Transverse colon (tissue), 4 donors: Measurements from ENCODE around the gene BBX. TPM values are rescaled to one million over a fixed set of nuclear protein-coding genes. Genes with fewer than 3 reads are reported as not detected.

Experiments used
- DNase-seq: peaks from one replicate; pipeline ENCODE4 v3.0.0-alpha.2; 2019
- H3K27ac ChIP-seq, 4 donors: fragments of 200-600 bp; sonication (generic); 2 replicates each; pipeline ENCODE4 v1.5.1; 2016 to 2018; ENCODE audit warnings: inconsistent platforms in 4 of 4
- H3K27me3 ChIP-seq: fragments of 200-600 bp; sonication (generic); 2 replicates; pipeline ENCODE4 v1.5.1; 2017; ENCODE audit warnings: inconsistent platforms
- H3K36me3 ChIP-seq, 4 donors: fragments of 200-600 bp; sonication (generic); 2 replicates each; pipeline ENCODE4 v1.5.1; 2017 to 2019; ENCODE audit warnings: inconsistent platforms in 4 of 4
- H3K4me1 ChIP-seq, 4 donors: fragments of 200-600 bp; sonication (generic); 2 replicates each; pipeline ENCODE4 v1.5.1; 2017 to 2020; ENCODE audit warnings: inconsistent platforms in 4 of 4
- H3K4me3 ChIP-seq, 4 donors: fragments of 200-600 bp; sonication (generic); 1 replicate in 1 of 4; 2 replicates in 3 of 4; pipeline versions ENCODE4 v1.5.1 to v1.6.1; 2017 to 2019; ENCODE audit warnings: inconsistent platforms in 4 of 4
- H3K9me3 ChIP-seq, 2 donors: fragments of 200-600 bp; sonication (generic); 2 replicates each; pipeline ENCODE4 v1.5.1; 2017 to 2019; ENCODE audit warnings: inconsistent platforms in 2 of 2
- EP300 ChIP-seq: sonication (generic); formaldehyde crosslinking; IDR thresholded peaks from one replicate; pipeline ENCODE4 v1.6.1; 2017; ENCODE audit warnings: antibody characterized with exemption, low read depth
- POLR2A ChIP-seq: fragments of 450-650 bp; IDR thresholded peaks from one replicate; pipeline ENCODE4 v1.6.1; 2016; ENCODE audit warnings: antibody characterized with exemption, mild to moderate bottlenecking, moderate library complexity
- POLR2AphosphoS5 ChIP-seq, 3 donors: sonication (generic); formaldehyde crosslinking; IDR thresholded peaks; one replicate each; pipeline ENCODE4 v1.6.1; 2016; ENCODE audit warnings: antibody characterized with exemption in 3 of 3
- WGBS, 2 donors: methylation state at CpG; one replicate each; pipeline ENCODE4 v1.1.5; 2018; ENCODE audit warnings: low coverage in 1 of 2; 5-methylcytosine and 5-hydroxymethylcytosine counted together
- in situ Hi-C, 4 donors: fragments of 200-750 bp; cut with MboI; loops; one replicate each; pipeline versions ENCODE4 v1.15.0 to v1.15.1; 2017; ENCODE audit warnings: low sequenced_read_pairs in 3 of 4, low pct_ligation_motif_present in 1 of 4, low pct_unique_long_range_greater_than_20kb in 1 of 4
- intact Hi-C: fragments of 100-400 bp; cut with DNase I; formaldehyde crosslinking; loops from one replicate; pipeline ENCODE4 v1.15.1; 2023; ENCODE audit warnings: low total_unique reads
- total RNA-seq, 4 donors: library from RNA; depleted of rRNA; stranded (reverse); fragments of >200 nt; gene quantifications; one replicate each; pipeline ENCODE4 v1.1.0, GENCODE V29; 2016
- TF ChIP-seq, protein P1 (sequence below), 5 experiments: fragments of 200-600 bp in 3 of 5; fragments of 450-650 bp in 2 of 5; sonication (generic) in 3 of 5; IDR thresholded peaks; 1 replicate in 2 of 5; 2 replicates in 3 of 5; pipeline ENCODE4 v1.5.1; 2016 to 2017; ENCODE audit warnings: antibody characterized with exemption in 5 of 5, inconsistent platforms in 3 of 5, mild to moderate bottlenecking in 2 of 5, moderate library complexity in 1 of 5

BBX gene
- total RNA-seq, 4 donors from 2014 or later, result 22.5 to 39.6 (median 33.1) TPM

DNA sequence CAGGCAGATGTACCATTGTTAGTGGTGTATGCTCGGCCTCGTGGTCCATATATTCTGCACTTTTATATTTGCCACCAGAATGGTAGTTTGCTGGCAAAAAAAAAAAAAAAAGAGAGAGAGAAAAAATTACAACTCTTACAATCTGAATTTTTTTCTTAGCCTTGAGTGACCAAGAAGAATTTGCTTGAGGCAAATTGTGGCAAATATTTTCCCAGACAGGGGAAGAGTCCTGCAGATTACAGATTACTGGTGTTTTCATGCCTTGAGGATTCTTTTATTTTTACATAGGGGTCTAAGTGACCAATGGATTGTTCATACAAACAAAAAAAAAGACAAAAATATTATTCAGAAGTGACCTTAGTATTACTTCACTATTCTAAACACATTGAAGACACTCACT lies 283.3 kb downstream of the BBX start:
- TF ChIP-seq EP300, result no peak
- no peak for TF ChIP-seq POLR2A
- TF ChIP-seq, protein P1, sequence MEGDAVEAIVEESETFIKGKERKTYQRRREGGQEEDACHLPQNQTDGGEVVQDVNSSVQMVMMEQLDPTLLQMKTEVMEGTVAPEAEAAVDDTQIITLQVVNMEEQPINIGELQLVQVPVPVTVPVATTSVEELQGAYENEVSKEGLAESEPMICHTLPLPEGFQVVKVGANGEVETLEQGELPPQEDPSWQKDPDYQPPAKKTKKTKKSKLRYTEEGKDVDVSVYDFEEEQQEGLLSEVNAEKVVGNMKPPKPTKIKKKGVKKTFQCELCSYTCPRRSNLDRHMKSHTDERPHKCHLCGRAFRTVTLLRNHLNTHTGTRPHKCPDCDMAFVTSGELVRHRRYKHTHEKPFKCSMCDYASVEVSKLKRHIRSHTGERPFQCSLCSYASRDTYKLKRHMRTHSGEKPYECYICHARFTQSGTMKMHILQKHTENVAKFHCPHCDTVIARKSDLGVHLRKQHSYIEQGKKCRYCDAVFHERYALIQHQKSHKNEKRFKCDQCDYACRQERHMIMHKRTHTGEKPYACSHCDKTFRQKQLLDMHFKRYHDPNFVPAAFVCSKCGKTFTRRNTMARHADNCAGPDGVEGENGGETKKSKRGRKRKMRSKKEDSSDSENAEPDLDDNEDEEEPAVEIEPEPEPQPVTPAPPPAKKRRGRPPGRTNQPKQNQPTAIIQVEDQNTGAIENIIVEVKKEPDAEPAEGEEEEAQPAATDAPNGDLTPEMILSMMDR (IDR thresholded peaks at IDR 0.05), result no peak
- no peak for TF ChIP-seq POLR2AphosphoS5 (IDR thresholded peaks at IDR 0.05)
- WGBS, 2 donors, result 97 to 100% methylated on average over 2 of the region's 2 CpGs
- Histone ChIP-seq H3K4me1 (peaks cover 0 to 3% (median 0%) of the 10 kb centered on the region in 4 donors), H3K27ac (no peak overlapping the region), H3K36me3 (peaks cover 0 to 50% (median 8%) of the 10 kb centered on the region in 4 donors), H3K27me3 (no peaks in the 10 kb centered on the region), H3K9me3 (no peaks in the 10 kb centered on the region), H3K4me3 (no peak overlapping the region)
- intact Hi-C loops (no loop called here), in situ Hi-C loops (no loop called here)
- DNase-seq, result no peak

DNA sequence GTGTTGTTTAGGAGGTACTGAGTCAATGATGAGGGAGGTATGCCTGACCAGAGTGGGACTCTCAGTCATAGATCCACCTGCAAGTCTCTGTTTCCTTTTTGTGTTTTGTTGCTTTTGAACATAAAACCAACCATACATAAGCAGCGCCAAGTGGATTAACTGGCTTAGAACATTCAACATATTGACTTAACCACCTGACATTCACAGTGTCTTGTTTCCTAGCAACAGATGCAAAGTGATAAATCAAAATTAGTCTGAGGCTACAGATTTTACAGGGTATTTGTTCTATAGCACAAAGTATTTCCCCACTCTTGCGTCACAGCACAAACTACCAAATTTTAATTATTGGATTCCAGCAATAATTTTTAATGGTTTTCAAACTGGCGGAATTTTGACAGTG lies 283.8 kb downstream of the BBX start:
- Histone ChIP-seq H3K27me3 (no peaks in the 10 kb centered on the region), H3K27ac (no peak overlapping the region), H3K36me3 (peaks cover 0 to 45% (median 6%) of the 10 kb centered on the region in 4 donors), H3K9me3 (no peaks in the 10 kb centered on the region), H3K4me1 (peaks cover 0 to 3% (median 0%) of the 10 kb centered on the region in 4 donors), H3K4me3 (no peak overlapping the region)
- intact Hi-C loops (no loop called here), in situ Hi-C loops (no loop called here)
- TF ChIP-seq POLR2A, result no peak
- no peak for DNase-seq
- 94 to 96% methylated on average over 3 of the region's 3 CpGs for WGBS, 2 donors

DNA sequence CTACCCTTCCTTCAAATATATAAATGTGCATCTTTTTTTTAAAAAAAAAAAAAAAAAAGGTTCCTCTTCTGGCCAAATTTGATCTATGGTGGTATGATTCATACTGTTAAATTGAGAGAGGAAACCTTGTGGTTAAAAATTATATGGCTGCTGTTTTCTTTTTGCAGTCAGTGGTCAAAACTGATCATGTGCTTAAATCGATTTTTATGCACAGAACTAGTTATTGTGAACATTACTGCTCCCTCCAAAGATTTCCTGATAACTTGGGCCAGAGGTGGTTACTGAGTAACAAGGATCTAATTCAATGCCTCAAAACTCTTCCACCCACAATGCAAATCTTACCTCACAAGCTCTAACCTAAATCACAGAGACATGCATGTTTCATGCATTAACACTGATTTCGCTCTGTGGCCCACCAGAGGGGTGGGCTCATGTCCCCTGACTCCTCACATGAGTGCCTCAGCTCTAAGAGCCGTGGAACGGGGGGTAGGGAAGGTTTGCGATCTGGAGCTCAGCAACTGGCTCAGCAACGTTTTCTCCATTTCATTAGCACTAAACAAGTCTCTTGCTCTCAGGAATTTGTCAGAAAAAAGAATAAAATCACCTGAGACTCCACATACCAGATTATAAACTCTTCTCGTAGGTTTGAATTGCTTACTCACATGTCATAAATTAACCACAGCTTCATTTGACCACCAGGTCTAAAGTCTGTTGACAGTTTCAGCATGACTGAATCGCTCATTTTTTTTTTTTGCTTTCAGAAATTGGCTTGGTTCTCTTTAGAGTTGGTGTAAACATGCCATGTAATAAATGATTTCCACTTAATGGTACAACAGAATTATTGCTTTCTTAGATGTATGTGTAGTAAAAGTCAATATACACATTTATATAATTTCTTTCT lies 287.7 kb downstream of the BBX start:
- no peak for DNase-seq
- H3K27ac ChIP-seq, result peak overlapping the region in 1 of 4 donors; percentile 48

DNA sequence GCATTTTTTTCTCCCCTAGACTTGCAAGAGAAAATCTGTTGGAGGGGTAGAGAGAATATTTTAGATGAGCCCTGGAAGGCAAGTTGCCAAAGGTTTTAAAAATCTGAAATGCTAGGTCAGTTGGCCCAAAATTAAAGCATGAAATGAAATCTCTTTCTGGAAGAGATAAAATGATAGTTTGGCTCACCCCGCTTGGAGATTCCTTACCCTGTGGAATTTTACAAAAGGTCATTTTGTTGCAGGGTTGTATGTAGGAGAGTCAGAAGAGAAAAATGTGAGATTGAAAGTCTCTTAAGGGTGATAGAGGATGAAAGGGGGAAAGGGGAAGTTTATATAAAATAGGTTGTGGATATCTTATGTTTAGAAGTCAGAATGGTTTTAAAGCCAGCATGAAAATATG lies 290.3 kb downstream of the BBX start:
- Histone ChIP-seq H3K27me3 (no peaks in the 10 kb centered on the region), H3K27ac (no peak overlapping the region), H3K9me3 (no peaks in the 10 kb centered on the region), H3K4me3 (no peak overlapping the region), H3K36me3 (peaks cover 0 to under 1% (median 0%) of the 10 kb centered on the region in 4 donors), H3K4me1 (peaks cover 0 to 5% (median 3%) of the 10 kb centered on the region in 4 donors)
- no peak for DNase-seq
- intact Hi-C loops (no loop called here), in situ Hi-C loops (no loop called here)
- 60 to 79% methylated on average over 1 of the region's 1 CpG for WGBS, 2 donors
- TF ChIP-seq, protein P1 (IDR thresholded peaks at IDR 0.05), result no peak

More for the DNA sequence above, 287.7 kb downstream of the BBX start:
- H3K27me3 ChIP-seq, result no peaks in the 10 kb centered on the region
- 46 to 61% methylated on average over 5 to 8 of the region's 8 CpGs for WGBS, 2 donors
- peaks cover 0 to 3% (median 0%) of the 10 kb centered on the region in 4 donors for H3K4me1 ChIP-seq
- H3K4me3 ChIP-seq, result no peak overlapping the region
- intact Hi-C loops, result no loop called here
- in situ Hi-C loops, result no loop called here
- TF ChIP-seq EP300 (no peak), POLR2AphosphoS5 (IDR thresholded peaks at IDR 0.05) (no peak), POLR2A (no peak)
- TF ChIP-seq, protein P1 (IDR thresholded peaks at IDR 0.05), result no peak
- H3K36me3 ChIP-seq, result peaks cover 0 to 19% (median 3%) of the 10 kb centered on the region in 4 donors
- no peaks in the 10 kb centered on the region for H3K9me3 ChIP-seq
